ENCODE results near the gene AFM.
"Not testable (repeated sequence)": the region's sequence is repeated elsewhere in the genome, so short reads cannot be mapped to it uniquely, and the experiment has no call there.

The AFM gene

DNA sequence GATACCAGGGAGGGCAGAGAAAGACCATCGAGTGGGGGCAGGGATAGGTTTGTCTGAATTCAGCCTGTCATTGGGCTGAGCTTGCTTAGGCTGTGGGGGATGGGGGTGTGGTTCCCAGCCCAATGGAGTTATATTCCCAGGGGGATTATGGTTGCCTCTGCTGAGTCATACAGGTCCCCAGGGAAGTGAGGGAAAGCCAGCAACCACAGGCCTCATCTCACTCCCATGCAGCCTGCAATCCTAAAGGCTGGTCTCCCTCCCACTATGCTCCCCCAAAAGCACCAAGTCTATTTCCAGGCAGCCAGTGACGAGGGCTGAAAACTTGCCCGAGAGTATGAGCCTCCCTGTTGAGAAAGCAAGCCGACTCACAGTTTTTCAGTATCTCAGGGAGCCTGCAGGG lies 39.3 kb downstream of the AFM start:
- no peak for DNase-seq

- DNase-seq: no peak
These were observed 41.6 kb downstream of the AFM start for GRCh38 chr4:73523126-73523525.

- no peak for DNase-seq
These were observed 44.1 kb downstream of the AFM start for GRCh38 chr4:73525611-73526010.

DNA sequence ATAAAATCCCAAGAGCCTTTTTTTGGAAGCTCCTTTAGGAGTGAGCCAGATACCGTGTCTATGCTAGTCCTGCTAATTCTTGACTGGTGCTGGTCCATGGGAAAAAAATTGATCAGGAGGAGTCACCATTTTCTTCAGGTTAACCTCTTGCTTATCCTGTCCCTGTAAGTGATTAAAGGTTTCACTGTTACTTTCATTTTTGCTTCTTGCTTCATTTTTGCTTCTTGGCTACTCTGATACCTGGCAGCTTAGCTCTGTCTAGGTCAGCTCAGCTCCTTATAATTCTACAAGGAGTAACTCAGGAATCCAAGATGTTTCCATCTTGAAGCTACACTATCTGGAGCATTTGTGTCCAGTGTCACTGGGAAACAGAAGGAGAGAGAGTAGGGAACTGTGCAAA lies 45.7 kb downstream of the AFM start:
- no peak for DNase-seq

- no peak for DNase-seq
These were observed 46.6 kb downstream of the AFM start for GRCh38 chr4:73528171-73528570.

DNA sequence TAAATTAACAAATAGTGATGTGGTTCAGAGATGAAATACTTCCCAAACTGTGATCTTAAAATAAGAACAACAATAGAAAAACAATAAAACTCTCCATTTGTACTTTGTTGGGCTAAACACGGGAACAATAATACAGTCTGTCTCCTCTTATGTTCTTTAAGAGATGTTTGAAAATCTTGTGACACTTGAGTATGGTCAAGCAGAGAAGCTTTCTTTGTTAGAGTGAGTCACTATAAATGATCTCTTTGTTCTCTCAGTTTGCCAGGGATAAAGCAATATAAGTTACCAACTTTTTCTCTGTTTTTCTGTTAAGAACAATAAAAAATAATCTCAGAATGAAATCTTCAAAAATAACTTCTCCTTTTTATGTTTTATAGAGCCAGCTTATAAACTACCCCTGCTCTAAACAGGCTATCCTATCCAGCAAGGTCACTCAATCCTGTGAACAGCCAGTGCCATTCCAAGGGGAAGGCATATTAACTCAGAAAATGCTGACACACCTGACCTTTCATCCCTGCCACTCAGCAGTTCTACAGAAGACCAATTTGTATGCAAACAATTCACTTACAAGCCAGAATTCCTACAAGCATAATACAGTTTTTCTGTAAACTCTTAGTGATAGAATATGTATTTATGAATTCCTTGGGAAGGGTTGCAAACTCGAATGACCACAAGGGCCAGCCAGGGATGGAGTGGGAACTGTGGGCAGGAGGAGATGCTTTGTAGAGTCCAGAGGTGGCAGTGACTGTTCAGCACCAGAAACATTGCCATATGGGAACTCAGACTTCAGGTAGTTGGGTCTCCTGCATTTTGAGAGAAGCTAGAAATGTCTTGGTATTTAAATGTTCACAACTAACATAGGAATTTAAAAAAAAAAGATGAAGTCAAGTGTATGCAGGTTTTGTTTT lies 52.2 kb downstream of the AFM start:
- DNase-seq: no peak

GRCh38 chr4:73538162-73538561 lies 56.6 kb downstream of the AFM start:
- DNase-seq: no peak

GRCh38 chr4:73539386-73539785 lies 57.8 kb downstream of the AFM start:
- no peak for DNase-seq

DNA sequence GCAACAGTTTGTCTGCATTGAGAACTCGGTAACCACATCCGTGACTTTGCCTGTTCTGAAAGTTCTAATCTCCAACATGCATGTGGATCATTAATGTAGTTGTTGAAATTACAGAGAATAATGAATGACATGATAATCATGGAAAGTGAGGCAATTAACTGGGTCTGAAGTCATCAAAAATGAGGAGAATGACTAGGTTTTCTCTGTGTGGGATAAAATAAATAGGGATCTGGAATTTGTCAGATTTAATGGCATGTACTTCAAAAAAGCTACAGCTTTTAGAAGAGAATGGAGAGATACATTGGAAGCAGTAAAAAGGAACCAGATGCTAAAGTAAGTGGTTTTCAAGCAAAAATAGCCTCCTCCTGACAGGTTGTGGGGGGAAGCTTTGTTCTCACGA lies 59.3 kb downstream of the AFM start:
- no peak for DNase-seq

- DNase-seq: no peak
These were observed 59.7 kb downstream of the AFM start for GRCh38 chr4:73541251-73541650.

GRCh38 chr4:73544620-73545019 lies 63.1 kb downstream of the AFM start:
- DNase-seq: no peak

GRCh38 chr4:73550865-73551264 lies 69.3 kb downstream of the AFM start:
- not testable (repeated sequence) for DNase-seq

All from HCEC 1CT (cell line).